ENCODE measurements around the gene AGMO. TPM values are rescaled to one million over a fixed set of nuclear protein-coding genes. Genes with fewer than 3 reads are reported as not detected.

AGMO gene
- total and polyA plus RNA-seq, 3 donors from 2014 or later = 13.1 to 52.8 (median 46.6) TPM

DNA sequence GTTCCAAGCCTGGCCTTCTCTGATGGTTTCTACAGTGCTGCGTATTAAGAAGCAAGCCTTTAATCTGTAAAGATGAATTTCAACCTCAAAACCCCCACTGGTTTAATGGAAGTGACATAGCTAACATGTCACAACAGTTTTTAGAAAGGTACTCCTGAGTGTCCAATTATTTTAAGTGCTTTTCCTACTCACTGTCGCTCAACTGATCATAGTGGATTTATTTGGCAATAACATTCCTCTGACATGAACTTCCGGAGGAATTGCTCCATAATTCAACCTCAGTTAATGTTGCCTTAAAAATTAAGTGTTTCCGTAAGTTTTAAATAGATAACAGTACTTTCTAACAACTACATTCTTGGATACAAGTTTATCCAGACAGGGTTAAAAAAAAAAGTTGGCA, 57.5 kb downstream of the AGMO start:
- intact Hi-C loops (cut with DNase I; ENCODE audit: low total_unique reads) = no loop called here
- H3K9me3 ChIP-seq = no peaks in the 10 kb centered on the region

DNA sequence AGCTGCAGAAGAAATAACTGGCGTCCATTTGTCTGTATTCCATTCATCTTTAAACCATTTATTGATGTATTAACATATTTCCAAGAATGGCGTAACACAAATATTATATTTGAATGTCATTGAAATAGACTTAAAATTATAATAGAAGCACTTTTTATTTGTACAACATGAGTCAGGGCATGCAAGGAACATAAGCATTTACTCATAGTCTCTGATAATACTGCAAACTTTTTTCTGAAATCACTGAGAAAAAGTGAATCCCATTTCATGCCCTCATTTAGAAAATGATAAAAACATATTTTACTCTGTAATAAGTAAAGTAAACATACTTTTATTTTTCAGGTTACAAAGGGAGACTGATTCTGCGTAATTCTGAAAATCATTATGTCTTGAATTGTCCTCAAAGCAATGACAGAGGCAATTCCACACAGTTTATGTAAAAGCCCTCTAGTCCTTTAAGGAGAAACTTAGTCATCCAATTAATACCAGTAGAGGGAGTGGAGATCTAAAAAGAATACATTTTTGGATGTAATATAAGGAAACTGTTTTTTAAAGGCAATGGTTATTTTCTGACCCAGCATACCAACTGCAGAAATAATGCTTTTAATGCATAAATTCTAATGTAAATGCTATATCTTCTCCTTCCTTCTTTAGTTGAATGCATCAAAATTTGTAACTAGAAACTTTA, 58.1 kb downstream of the AGMO start:
- no peak for DNase-seq
- intact Hi-C loops (cut with DNase I; ENCODE audit: low total_unique reads) = no loop called here
- WGBS, 2 donors = 96 to 97% methylated on average over 3 of the region's 3 CpGs

More for the DNA sequence above, 57.5 kb downstream of the AGMO start:
- Histone ChIP-seq H3K27ac (no peak overlapping the region), H3K4me1 (peaks cover 21% of the 10 kb centered on the region), H3K4me3 (no peak overlapping the region), H3K36me3 (ENCODE audit: low read depth, missing control alignments) (no peaks in the 10 kb centered on the region), H3K27me3 (no peaks in the 10 kb centered on the region)
- DNase-seq = no peak
- TF ChIP-seq, protein P1, sequence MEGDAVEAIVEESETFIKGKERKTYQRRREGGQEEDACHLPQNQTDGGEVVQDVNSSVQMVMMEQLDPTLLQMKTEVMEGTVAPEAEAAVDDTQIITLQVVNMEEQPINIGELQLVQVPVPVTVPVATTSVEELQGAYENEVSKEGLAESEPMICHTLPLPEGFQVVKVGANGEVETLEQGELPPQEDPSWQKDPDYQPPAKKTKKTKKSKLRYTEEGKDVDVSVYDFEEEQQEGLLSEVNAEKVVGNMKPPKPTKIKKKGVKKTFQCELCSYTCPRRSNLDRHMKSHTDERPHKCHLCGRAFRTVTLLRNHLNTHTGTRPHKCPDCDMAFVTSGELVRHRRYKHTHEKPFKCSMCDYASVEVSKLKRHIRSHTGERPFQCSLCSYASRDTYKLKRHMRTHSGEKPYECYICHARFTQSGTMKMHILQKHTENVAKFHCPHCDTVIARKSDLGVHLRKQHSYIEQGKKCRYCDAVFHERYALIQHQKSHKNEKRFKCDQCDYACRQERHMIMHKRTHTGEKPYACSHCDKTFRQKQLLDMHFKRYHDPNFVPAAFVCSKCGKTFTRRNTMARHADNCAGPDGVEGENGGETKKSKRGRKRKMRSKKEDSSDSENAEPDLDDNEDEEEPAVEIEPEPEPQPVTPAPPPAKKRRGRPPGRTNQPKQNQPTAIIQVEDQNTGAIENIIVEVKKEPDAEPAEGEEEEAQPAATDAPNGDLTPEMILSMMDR (IDR thresholded peaks at IDR 0.05) = no peak
- no peak for TF ChIP-seq POLR2A (IDR thresholded peaks at IDR 0.05)
- 76 to 95% methylated on average over 4 of the region's 4 CpGs for WGBS, 2 donors

DNA sequence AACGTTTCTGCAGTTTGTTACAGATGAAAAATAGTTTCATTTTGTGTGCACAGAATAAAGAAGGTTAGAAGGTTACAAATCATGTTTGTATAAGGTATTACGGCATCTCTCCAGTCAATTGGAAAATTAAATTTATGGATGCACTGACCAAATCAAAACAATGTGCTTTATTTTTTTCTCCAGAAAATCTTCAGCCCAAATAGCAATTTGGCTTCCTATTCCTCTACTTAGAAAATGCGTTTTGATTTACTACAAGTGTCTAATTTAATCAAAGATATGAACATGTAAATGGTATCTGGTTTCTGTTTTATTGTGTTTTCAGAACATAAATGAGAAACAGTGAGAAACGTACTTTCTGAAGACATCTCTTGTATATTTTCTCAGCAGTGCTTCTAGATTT, 63.4 kb downstream of the AGMO start:
- intact Hi-C loops (cut with DNase I; ENCODE audit: low total_unique reads) = no loop called here
- no peaks in the 10 kb centered on the region for H3K9me3 ChIP-seq
- H3K36me3 ChIP-seq (ENCODE audit: low read depth, missing control alignments) = no peaks in the 10 kb centered on the region
- no peaks in the 10 kb centered on the region for H3K4me1 ChIP-seq
- H3K27ac ChIP-seq = no peak overlapping the region
- TF ChIP-seq POLR2A (IDR thresholded peaks at IDR 0.05) = no peak
- TF ChIP-seq, protein P1 (IDR thresholded peaks at IDR 0.05) = no peak
- no peak for DNase-seq
- no peak overlapping the region for H3K4me3 ChIP-seq
- 44 to 64% methylated on average over 4 of the region's 4 CpGs for WGBS, 2 donors
- H3K27me3 ChIP-seq = no peaks in the 10 kb centered on the region

More for the DNA sequence above, 58.1 kb downstream of the AGMO start:
- H3K4me1 ChIP-seq = peaks cover 21% of the 10 kb centered on the region
- H3K27ac ChIP-seq = no peak overlapping the region
- no peaks in the 10 kb centered on the region for H3K9me3 ChIP-seq
- no peaks in the 10 kb centered on the region for H3K27me3 ChIP-seq
- no peak overlapping the region for H3K4me3 ChIP-seq
- TF ChIP-seq, protein P1 (IDR thresholded peaks at IDR 0.05) = no peak
- TF ChIP-seq POLR2A (IDR thresholded peaks at IDR 0.05) = no peak
- no peaks in the 10 kb centered on the region for H3K36me3 ChIP-seq (ENCODE audit: low read depth, missing control alignments)

DNA sequence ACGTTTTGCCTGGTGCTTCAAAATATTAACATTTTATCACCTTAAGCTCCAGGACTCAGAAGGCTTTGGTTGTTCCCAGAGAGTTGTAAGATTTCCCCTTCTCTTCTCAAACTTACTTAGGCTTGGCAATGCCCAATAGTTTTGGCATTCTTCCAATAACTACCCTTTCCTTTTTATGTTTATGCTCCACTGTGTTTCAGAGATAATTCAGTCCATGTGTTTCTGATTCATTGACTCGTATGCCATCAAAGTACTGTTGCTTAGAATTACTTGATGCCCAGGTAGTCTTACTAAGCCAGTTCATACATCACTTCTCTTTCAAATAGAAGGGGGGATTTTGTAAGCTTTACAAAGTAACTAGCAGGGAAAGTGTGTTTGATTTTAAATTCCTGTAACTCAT, 66.6 kb downstream of the AGMO start:
- no peak for TF ChIP-seq POLR2A (IDR thresholded peaks at IDR 0.05)
- TF ChIP-seq, protein P1 (IDR thresholded peaks at IDR 0.05) = no peak
- no peaks in the 10 kb centered on the region for H3K36me3 ChIP-seq (ENCODE audit: low read depth, missing control alignments)

DNA sequence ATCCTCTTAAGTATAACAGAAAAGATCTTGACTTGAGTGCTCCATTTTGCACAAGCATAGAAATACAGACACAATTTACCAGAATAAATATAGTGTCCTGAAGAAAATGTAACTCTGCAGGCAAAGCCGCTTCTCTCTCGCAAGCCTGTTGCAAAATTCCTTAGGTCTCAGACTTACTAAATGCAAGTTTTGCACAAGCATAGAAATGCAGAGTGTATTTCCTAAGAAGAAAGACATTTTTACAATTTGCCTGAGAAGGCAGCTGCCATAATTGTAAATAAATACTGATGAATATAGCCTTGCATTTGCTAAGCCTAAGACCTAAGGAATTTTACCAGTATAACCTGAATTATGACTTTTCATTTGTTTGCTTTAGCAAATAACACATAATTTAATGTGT, 67.1 kb downstream of the AGMO start:
- no peak overlapping the region for H3K27ac ChIP-seq
- no peaks in the 10 kb centered on the region for H3K9me3 ChIP-seq
- WGBS, 2 donors = 48 to 67% methylated on average over 2 of the region's 2 CpGs
- H3K4me3 ChIP-seq = no peak overlapping the region
- no peaks in the 10 kb centered on the region for H3K27me3 ChIP-seq
- H3K36me3 ChIP-seq (ENCODE audit: low read depth, missing control alignments) = no peaks in the 10 kb centered on the region
- no peaks in the 10 kb centered on the region for H3K4me1 ChIP-seq
- DNase-seq = no peak
- TF ChIP-seq POLR2A (IDR thresholded peaks at IDR 0.05) = no peak
- TF ChIP-seq, protein P1 (IDR thresholded peaks at IDR 0.05) = no peak
- intact Hi-C loops (cut with DNase I; ENCODE audit: low total_unique reads) = no loop called here

More for the DNA sequence above, 66.6 kb downstream of the AGMO start:
- Histone ChIP-seq H3K27me3 (no peaks in the 10 kb centered on the region), H3K27ac (no peak overlapping the region), H3K4me1 (no peaks in the 10 kb centered on the region), H3K9me3 (no peaks in the 10 kb centered on the region), H3K4me3 (no peak overlapping the region)
- WGBS, 2 donors = 77 to 79% methylated on average over 2 of the region's 2 CpGs
- no peak for DNase-seq
- intact Hi-C loops (cut with DNase I; ENCODE audit: low total_unique reads) = no loop called here

All from testis (tissue), 3 donors.